WTC11 (cell line): ENCODE results near the gene RGS6. TPM values are rescaled to one million over a fixed set of nuclear protein-coding genes. Genes with fewer than 3 reads are reported as not detected.

ENCODE experiments used
- ATAC-seq: fragments of 200-7000 bp; cut with Tn5 transposase; 2 replicates; pipeline ENCODE4 v1.10.0; 2021; ENCODE audit warnings: mild to moderate bottlenecking, moderate library complexity
- CTCF ChIA-PET: fragments of 300-600 bp; sonication (Branson Sonifier 250); formaldehyde crosslinking; loops from one replicate; lab custom pipeline; 2021; ENCODE audit warnings: antibody characterized with exemption; lab: Charles Lee
- POLR2A ChIA-PET: fragments of 350-600 bp; sonication (Branson Sonifier 250); formaldehyde crosslinking; loops from one replicate; lab custom pipeline; 2021; ENCODE audit warnings: antibody characterized with exemption; lab: Charles Lee
- DNase-seq: peaks from one replicate; pipeline ENCODE4 v3.0.0; 2021; ENCODE audit warnings: low spot score
- H3K27ac Mint-ChIP-seq: 2 replicates; pipeline ENCODE4 v1.8.0; 2021; ENCODE audit warnings: mixed read lengths
- H3K27me3 Mint-ChIP-seq: 2 replicates; pipeline ENCODE4 v1.8.0; 2021; ENCODE audit warnings: low read depth, mild to moderate bottlenecking, moderate library complexity, mixed read lengths
- H3K36me3 Mint-ChIP-seq: 2 replicates; pipeline ENCODE4 v1.8.0; 2021; ENCODE audit warnings: mixed read lengths
- H3K4me1 Mint-ChIP-seq: 2 replicates; pipeline ENCODE4 v1.8.0; 2022; ENCODE audit warnings: mixed read lengths
- H3K4me3 Mint-ChIP-seq: 2 replicates; pipeline ENCODE4 v1.8.0; 2021; ENCODE audit warnings: mild to moderate bottlenecking, moderate library complexity, mixed read lengths
- H3K9me3 Mint-ChIP-seq: 2 replicates; pipeline ENCODE4 v1.8.0; 2021; ENCODE audit warnings: mixed read lengths
- CTCF ChIP-seq: fragments of 200-600 bp; IDR thresholded peaks from 2 replicates; pipeline ENCODE4 v1.8.0; 2022; ENCODE audit warnings: antibody characterized with exemption
- ELF4 ChIP-seq: sonication (generic); formaldehyde crosslinking; IDR thresholded peaks from 2 replicates; pipeline ENCODE4 v1.8.1; 2022; ENCODE audit warnings: low read depth, mild to moderate bottlenecking, moderate library complexity, missing genetic modification reagents
- MLX ChIP-seq: sonication (generic); formaldehyde crosslinking; IDR thresholded peaks from 2 replicates; pipeline ENCODE4 v1.8.1; 2023; ENCODE audit warnings: mild to moderate bottlenecking, missing genetic modification reagents, moderate library complexity
- NFE2L1 ChIP-seq: sonication (generic); formaldehyde crosslinking; IDR thresholded peaks from 2 replicates; pipeline ENCODE4 v1.8.1; 2023; ENCODE audit warnings: missing genetic modification reagents
- NR2C2 ChIP-seq: sonication (generic); formaldehyde crosslinking; IDR thresholded peaks from 2 replicates; pipeline ENCODE4 v1.8.0; 2022; ENCODE audit warnings: mild to moderate bottlenecking, missing genetic modification reagents
- PRRX2 ChIP-seq: fragments of 250-450 bp; sonication (Bioruptor Pico); IDR thresholded peaks from 2 replicates; pipeline ENCODE4 v1.8.0; 2021; ENCODE audit warnings: mild to moderate bottlenecking
- RELA ChIP-seq: sonication (generic); formaldehyde crosslinking; IDR thresholded peaks from 2 replicates; pipeline ENCODE4 v1.8.1; 2022; ENCODE audit warnings: missing genetic modification reagents, mild to moderate bottlenecking, borderline replicate concordance
- SMAD3 ChIP-seq: sonication (generic); formaldehyde crosslinking; IDR thresholded peaks from 2 replicates; pipeline ENCODE4 v1.8.0; 2022; ENCODE audit warnings: missing genetic modification reagents, mild to moderate bottlenecking, borderline replicate concordance
- STAT6 ChIP-seq: sonication (generic); formaldehyde crosslinking; conservative IDR thresholded peaks from 2 replicates; pipeline ENCODE4 v1.8.1; 2023; ENCODE audit warnings: mild to moderate bottlenecking, low read depth, missing genetic modification reagents, moderate library complexity
- USF1 ChIP-seq: sonication (generic); formaldehyde crosslinking; IDR thresholded peaks from 2 replicates; pipeline ENCODE4 v1.8.0; 2022; ENCODE audit warnings: mild to moderate bottlenecking, missing genetic modification reagents
- ZBTB21 ChIP-seq: sonication (generic); formaldehyde crosslinking; IDR thresholded peaks from 2 replicates; pipeline ENCODE4 v1.8.1; 2023; ENCODE audit warnings: mild to moderate bottlenecking, missing genetic modification reagents, borderline replicate concordance
- ZNF263 ChIP-seq: sonication (generic); formaldehyde crosslinking; IDR thresholded peaks from 2 replicates; pipeline ENCODE4 v1.8.1; 2022; ENCODE audit warnings: low read depth, mild to moderate bottlenecking, moderate library complexity, missing genetic modification reagents
- ZNF281 ChIP-seq: sonication (generic); formaldehyde crosslinking; IDR thresholded peaks from 2 replicates; pipeline ENCODE4 v1.8.0; 2023; ENCODE audit warnings: mild to moderate bottlenecking, missing genetic modification reagents
- ZNF532 ChIP-seq: fragments of 250-450 bp; sonication (Bioruptor Pico); IDR thresholded peaks from 2 replicates; pipeline ENCODE4 v1.9.0; 2021; ENCODE audit warnings: mild to moderate bottlenecking, borderline replicate concordance
- ZSCAN18 ChIP-seq: fragments of 250-450 bp; sonication (Bioruptor Pico); IDR thresholded peaks from 2 replicates; pipeline ENCODE4 v2.1.2; 2022; ENCODE audit warnings: mild to moderate bottlenecking, moderate library complexity
- total RNA-seq: library from RNA; stranded (reverse); gene quantifications from 3 replicates; pipeline ENCODE4 v1.2.3, GENCODE V29; 2021

Gene RGS6
- total RNA-seq, 1 experiment from 2014 or later, result 1.0 TPM

GRCh38 chr14:72098210-72098609 is 166.0 kb downstream of the RGS6 start (continued):
- TF ChIP-seq ZNF532 (CRISPR knock-in tag) (no peak), SMAD3 (CRISPR knock-in tag) (no peak), STAT6 (no peak), ELF4 (CRISPR knock-in tag) (no peak), NR2C2 (CRISPR knock-in tag) (no peak), USF1 (CRISPR knock-in tag) (no peak), NFE2L1 (no peak)

- no peak overlapping the region for H3K27ac Mint-ChIP-seq
- H3K9me3 Mint-ChIP-seq, result peaks cover 7% of the 10 kb centered on the region; the same call in 1 of the 2 replicates
- TF ChIP-seq CTCF (no peak), ZNF281 (CRISPR knock-in tag) (no peak), RELA (no peak), ZBTB21 (CRISPR knock-in tag) (no peak), ZNF532 (CRISPR knock-in tag) (no peak), MLX (CRISPR knock-in tag) (no peak), PRRX2 (CRISPR knock-in tag) (no peak), ZNF263 (CRISPR knock-in tag) (no peak), ZSCAN18 (CRISPR knock-in tag) (no peak)
Measured at GRCh38 chr14:72099566-72099965, 167.3 kb downstream of the RGS6 start.

More at GRCh38 chr14:72099566-72099965, 167.3 kb downstream of the RGS6 start:
- POLR2A ChIA-PET, result no interaction called here
- Mint-ChIP-seq H3K27me3 (no peaks in the 10 kb centered on the region; the same call in 1 of the 2 replicates), H3K4me3 (no peak overlapping the region), H3K4me1 (peaks cover 8% of the 10 kb centered on the region), H3K36me3 (no peaks in the 10 kb centered on the region)
- DNase-seq, result no peak
- CTCF ChIA-PET, result no interaction called here
- ATAC-seq, result no peak
